Hematopoietic multipotent progenitor cell treated with erythropoietin and hydrocortisone succinate and interleukin-3 and kit ligand, for 8 days (in vitro differentiated cells): ENCODE results near the gene MMS19.

Experiments used
- DNase-seq: peaks from one replicate; pipeline ENCODE4 v3.0.0-alpha.2; 2015

MMS19 gene

DNA sequence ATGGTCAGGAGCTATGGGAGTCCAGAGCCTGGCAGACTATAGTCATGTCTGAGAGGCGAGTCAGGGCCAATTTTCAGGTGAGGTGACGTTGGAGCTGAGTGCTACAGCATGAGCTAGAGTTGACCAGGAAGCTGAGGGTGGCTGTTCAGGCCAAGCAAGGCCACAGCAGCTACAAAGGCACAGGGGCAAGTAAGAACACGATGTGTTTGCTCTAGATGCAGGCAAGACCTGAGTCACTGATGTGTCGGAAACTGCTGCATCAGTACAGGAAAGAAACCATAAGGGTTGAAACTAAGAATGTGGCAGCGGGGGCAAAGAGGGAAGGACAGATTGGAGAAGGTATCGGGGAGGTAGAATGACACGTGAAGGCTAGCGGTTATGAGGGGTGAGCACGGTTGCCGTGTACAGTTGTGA, 85.3 kb downstream of the MMS19 start:
- no peak for DNase-seq

DNA sequence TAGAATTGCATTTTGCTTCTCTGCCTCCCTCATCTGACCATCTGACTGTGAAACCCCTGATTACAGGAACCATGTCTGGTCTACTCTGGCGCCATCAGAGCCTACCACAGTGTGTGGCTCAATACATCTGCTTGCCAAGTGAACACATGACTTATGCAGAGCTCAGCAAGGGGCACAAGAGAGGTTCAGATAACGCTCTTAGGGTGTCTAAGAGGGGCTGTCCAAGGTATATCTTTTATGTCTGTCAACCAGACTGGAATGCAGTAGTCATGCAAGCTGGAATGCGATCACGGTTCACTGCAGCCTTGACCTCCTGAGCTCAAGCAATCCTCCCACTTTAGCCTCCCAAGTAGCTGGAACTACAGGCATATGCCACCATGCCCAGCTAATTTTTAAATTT, 86.8 kb downstream of the MMS19 start:
- no peak for DNase-seq

- no peak for DNase-seq
Measured at GRCh38 chr10:97408496-97408992, 89.7 kb downstream of the MMS19 start.
